ENCODE results near the gene DNAJB11. TPM values are rescaled to one million over a fixed set of nuclear protein-coding genes. Genes with fewer than 3 reads are reported as not detected.
"Not testable (repeated sequence)": the region's sequence is repeated elsewhere in the genome, so short reads cannot be mapped to it uniquely, and the experiment has no call there.

DNAJB11 gene
- total RNA-seq, 1 experiment from 2014 or later, result 54.7 TPM

GRCh38 chr3:186536883-186537844 is 33.4 kb upstream of the DNAJB11 start:
- Histone ChIP-seq H3K36me3 (replicated peaks; ENCODE audit: control insufficient read depth, insufficient read depth, low read length) (no peaks in the 10 kb centered on the region), H3K4me3 (ENCODE audit: insufficient read depth, low read depth, low read length) (no peak overlapping the region), H3K27me3 (ENCODE audit: control insufficient read depth, insufficient read depth, low read length) (no peaks in the 10 kb centered on the region)
- no peak for DNase-seq

- no peaks in the 10 kb centered on the region for H3K36me3 ChIP-seq (replicated peaks; ENCODE audit: control insufficient read depth, insufficient read depth, low read length)
- DNase-seq, result no peak
- H3K27me3 ChIP-seq (ENCODE audit: control insufficient read depth, insufficient read depth, low read length), result no peaks in the 10 kb centered on the region
- H3K4me3 ChIP-seq (ENCODE audit: insufficient read depth, low read depth, low read length), result no peak overlapping the region
These were observed 31.7 kb upstream of the DNAJB11 start for GRCh38 chr3:186538779-186539178.

GRCh38 chr3:186540221-186540834 is 30.2 kb upstream of the DNAJB11 start:
- Histone ChIP-seq H3K4me3 (ENCODE audit: insufficient read depth, low read depth, low read length) (no peak overlapping the region), H3K36me3 (replicated peaks; ENCODE audit: control insufficient read depth, insufficient read depth, low read length) (no peaks in the 10 kb centered on the region), H3K27me3 (ENCODE audit: control insufficient read depth, insufficient read depth, low read length) (no peaks in the 10 kb centered on the region)
- DNase-seq, result peak; percentile 60

- no peak for DNase-seq
- no peaks in the 10 kb centered on the region for H3K36me3 ChIP-seq (replicated peaks; ENCODE audit: control insufficient read depth, insufficient read depth, low read length)
- no peaks in the 10 kb centered on the region for H3K27me3 ChIP-seq (ENCODE audit: control insufficient read depth, insufficient read depth, low read length)
- H3K4me3 ChIP-seq (ENCODE audit: insufficient read depth, low read depth, low read length), result no peak overlapping the region
These were observed 29.7 kb upstream of the DNAJB11 start for GRCh38 chr3:186540835-186541226.

GRCh38 chr3:186544281-186544680 is 26.2 kb upstream of the DNAJB11 start, which contains the start of gene CRYGS:
Gene CRYGS (minus strand): TSS chr3:186544380. CDS start chr3:186544326, 54 bp downstream.
- no peak for DNase-seq
- Histone ChIP-seq H3K4me3 (ENCODE audit: insufficient read depth, low read depth, low read length) (no peak within 1 kb of the TSS), H3K27me3 (ENCODE audit: control insufficient read depth, insufficient read depth, low read length) (no peaks in the 10 kb centered on the region), H3K36me3 (replicated peaks; ENCODE audit: control insufficient read depth, insufficient read depth, low read length) (no peaks in the 10 kb centered on the region)

- Histone ChIP-seq H3K4me3 (ENCODE audit: insufficient read depth, low read depth, low read length) (no peak overlapping the region), H3K36me3 (replicated peaks; ENCODE audit: control insufficient read depth, insufficient read depth, low read length) (no peaks in the 10 kb centered on the region), H3K27me3 (ENCODE audit: control insufficient read depth, insufficient read depth, low read length) (no peaks in the 10 kb centered on the region)
- no peak for DNase-seq
These were observed 21.0 kb upstream of the DNAJB11 start for GRCh38 chr3:186549497-186549896.

GRCh38 chr3:186551387-186551786 is 19.1 kb upstream of the DNAJB11 start:
- no peak for DNase-seq
- no peak overlapping the region for H3K4me3 ChIP-seq (ENCODE audit: insufficient read depth, low read depth, low read length)
- H3K27me3 ChIP-seq (ENCODE audit: control insufficient read depth, insufficient read depth, low read length), result no peaks in the 10 kb centered on the region
- no peaks in the 10 kb centered on the region for H3K36me3 ChIP-seq (replicated peaks; ENCODE audit: control insufficient read depth, insufficient read depth, low read length)

- no peak overlapping the region for H3K4me3 ChIP-seq (ENCODE audit: insufficient read depth, low read depth, low read length)
- DNase-seq, result no peak
- H3K36me3 ChIP-seq (replicated peaks; ENCODE audit: control insufficient read depth, insufficient read depth, low read length), result peaks cover 1% of the 10 kb centered on the region; the same call in 1 of the 2 replicates
- no peaks in the 10 kb centered on the region for H3K27me3 ChIP-seq (ENCODE audit: control insufficient read depth, insufficient read depth, low read length)
These were observed 18.0 kb upstream of the DNAJB11 start for GRCh38 chr3:186552408-186553031.

- H3K27me3 ChIP-seq (ENCODE audit: control insufficient read depth, insufficient read depth, low read length), result no peaks in the 10 kb centered on the region
- no peak overlapping the region for H3K4me3 ChIP-seq (ENCODE audit: insufficient read depth, low read depth, low read length)
- no peak for DNase-seq
- H3K36me3 ChIP-seq (replicated peaks; ENCODE audit: control insufficient read depth, insufficient read depth, low read length), result no peaks in the 10 kb centered on the region
These were observed 5.9 kb upstream of the DNAJB11 start for GRCh38 chr3:186564586-186564985.

GRCh38 chr3:186566772-186567071 is 3.8 kb upstream of the DNAJB11 start:
- Histone ChIP-seq H3K36me3 (replicated peaks; ENCODE audit: control insufficient read depth, insufficient read depth, low read length) (no peaks in the 10 kb centered on the region), H3K4me3 (ENCODE audit: insufficient read depth, low read depth, low read length) (peak overlapping the region; percentile 93), H3K27me3 (ENCODE audit: control insufficient read depth, insufficient read depth, low read length) (no peaks in the 10 kb centered on the region)
- peak; percentile 54 for DNase-seq

- H3K27me3 ChIP-seq (ENCODE audit: control insufficient read depth, insufficient read depth, low read length), result no peaks in the 10 kb centered on the region
- H3K36me3 ChIP-seq (replicated peaks; ENCODE audit: control insufficient read depth, insufficient read depth, low read length), result no peaks in the 10 kb centered on the region
- peak; percentile 95 for DNase-seq
- peak within 1 kb of the TSS; percentile 93 for H3K4me3 ChIP-seq (ENCODE audit: insufficient read depth, low read depth, low read length)
These were observed 3.2 kb upstream of the DNAJB11 start, which contains the start of gene TBCCD1 for GRCh38 chr3:186567072-186567921. Gene TBCCD1 (minus strand): TSS chr3:186567339. CDS start chr3:186564329, 3,010 bp downstream.

GRCh38 chr3:186569361-186569760 is 1.2 kb upstream of the DNAJB11 start:
- H3K4me3 ChIP-seq (ENCODE audit: insufficient read depth, low read depth, low read length); H3K27me3 ChIP-seq (ENCODE audit: control insufficient read depth, insufficient read depth, low read length); DNase-seq; H3K36me3 ChIP-seq (replicated peaks; ENCODE audit: control insufficient read depth, insufficient read depth, low read length): not testable (repeated sequence)

GRCh38 chr3:186569779-186570095 is 783 bp upstream of the DNAJB11 start:
- Histone ChIP-seq H3K36me3 (replicated peaks; ENCODE audit: control insufficient read depth, insufficient read depth, low read length) (no peaks in the 10 kb centered on the region; the same call in 1 of the 2 replicates), H3K27me3 (ENCODE audit: control insufficient read depth, insufficient read depth, low read length) (no peaks in the 10 kb centered on the region), H3K4me3 (ENCODE audit: insufficient read depth, low read depth, low read length) (peak overlapping the region; percentile 66)
- DNase-seq, result no peak

- Histone ChIP-seq H3K4me3 (ENCODE audit: insufficient read depth, low read depth, low read length) (peak overlapping the region; percentile 90), H3K36me3 (replicated peaks; ENCODE audit: control insufficient read depth, insufficient read depth, low read length) (peaks cover 4% of the 10 kb centered on the region), H3K27me3 (ENCODE audit: control insufficient read depth, insufficient read depth, low read length) (no peaks in the 10 kb centered on the region)
- DNase-seq, result no peak
These were observed 572 bp downstream of the DNAJB11 start for GRCh38 chr3:186570941-186571643.

All from H7 (cell line).